ENCODE data around the gene NAA50. TPM values are rescaled to one million over a fixed set of nuclear protein-coding genes. Genes with fewer than 3 reads are reported as not detected.

NAA50 gene
- total RNA-seq, 2 donors from 2014 or later, result 101 to 109 TPM

GRCh38 chr3:113712129-113712528 is 33.9 kb downstream of the NAA50 start:
- Mint-ChIP-seq H3K27ac (no peak overlapping the region), H3K36me3 (no peaks in the 10 kb centered on the region), H3K9me3 (no peaks in the 10 kb centered on the region)
- DNase-seq (ENCODE audit: low spot score in 2 of 2) (no peak), ATAC-seq (no peak)

GRCh38 chr3:113707835-113708234 is 38.2 kb downstream of the NAA50 start:
- no peak for DNase-seq (ENCODE audit: low spot score in 2 of 2)
- Mint-ChIP-seq H3K27ac (no peak overlapping the region), H3K9me3 (no peaks in the 10 kb centered on the region), H3K36me3 (no peaks in the 10 kb centered on the region)
- no peak for ATAC-seq

GRCh38 chr3:113698956-113699355 is 47.1 kb downstream of the NAA50 start:
- DNase-seq (ENCODE audit: low spot score in 2 of 2) (no peak), ATAC-seq (no peak)
- peak overlapping the region in 1 of 2 donors; percentile 23 for H3K27ac Mint-ChIP-seq
- H3K36me3 Mint-ChIP-seq, result peaks cover 11% of the 10 kb centered on the region in 2 donors
- H3K9me3 Mint-ChIP-seq, result no peaks in the 10 kb centered on the region

DNA sequence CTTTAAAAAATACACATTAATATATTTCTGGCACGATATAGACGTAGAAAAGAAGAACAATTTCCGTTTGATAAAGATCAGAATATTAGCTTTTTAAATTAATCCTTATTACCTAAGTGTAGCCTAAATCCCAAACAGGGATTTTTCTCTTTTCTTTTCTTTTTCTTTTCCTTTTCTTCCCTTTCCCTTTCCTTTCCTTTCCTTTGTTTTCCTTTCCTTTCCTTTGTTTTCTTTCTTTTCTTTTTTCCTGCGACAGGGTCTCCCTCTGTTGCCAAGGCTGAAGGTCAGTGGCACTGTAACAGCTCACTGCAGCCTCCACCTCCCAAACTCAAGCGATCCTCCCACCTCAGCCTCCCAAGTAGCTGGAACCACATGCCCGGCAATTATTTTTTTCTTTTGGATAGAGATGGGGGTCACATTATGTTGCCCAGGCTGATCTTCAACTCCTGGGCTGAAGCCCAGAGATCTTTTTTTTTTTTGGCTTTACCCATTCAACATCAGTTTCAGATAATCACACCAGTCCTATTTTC is 47.8 kb downstream of the NAA50 start:
- H3K36me3 Mint-ChIP-seq, result peaks cover 11% of the 10 kb centered on the region in 2 donors
- no peaks in the 10 kb centered on the region for H3K9me3 Mint-ChIP-seq
- no peak for DNase-seq (ENCODE audit: low spot score in 2 of 2)
- no peak for ATAC-seq
- peak overlapping the region in 1 of 2 donors; percentile 85 for H3K27ac Mint-ChIP-seq

DNA sequence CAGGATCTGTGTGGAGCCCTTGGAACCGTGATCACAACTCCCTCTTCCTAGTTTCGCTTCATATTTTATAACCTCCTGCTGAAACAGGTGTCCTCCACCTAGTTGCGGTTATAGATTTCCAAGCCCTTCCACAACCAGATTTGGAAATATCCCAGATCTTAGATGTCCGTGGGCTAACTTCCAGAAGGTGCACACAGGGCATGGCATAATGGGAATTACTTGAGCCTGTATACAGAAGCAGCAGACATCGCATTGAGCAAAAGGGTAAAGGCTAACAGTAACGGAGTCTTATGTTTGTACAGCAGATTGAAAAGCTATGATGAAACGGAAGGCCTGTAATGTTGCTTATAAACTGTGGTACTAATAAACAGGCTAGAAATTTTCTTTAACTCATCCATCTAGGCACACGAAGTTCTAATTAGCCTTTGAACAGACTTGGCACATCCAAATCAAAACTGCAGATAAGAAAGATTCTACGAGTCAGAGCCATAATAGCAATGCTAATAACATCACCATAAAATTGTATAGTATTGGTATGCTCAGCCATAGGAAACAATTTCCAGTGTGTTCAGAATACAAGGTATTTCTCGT is 48.5 kb downstream of the NAA50 start:
- ATAC-seq (no peak), DNase-seq (ENCODE audit: low spot score in 2 of 2) (no peak)
- H3K36me3 Mint-ChIP-seq, result peaks cover 11% of the 10 kb centered on the region in 2 donors
- no peaks in the 10 kb centered on the region for H3K9me3 Mint-ChIP-seq
- H3K27ac Mint-ChIP-seq, result no peak overlapping the region

DNA sequence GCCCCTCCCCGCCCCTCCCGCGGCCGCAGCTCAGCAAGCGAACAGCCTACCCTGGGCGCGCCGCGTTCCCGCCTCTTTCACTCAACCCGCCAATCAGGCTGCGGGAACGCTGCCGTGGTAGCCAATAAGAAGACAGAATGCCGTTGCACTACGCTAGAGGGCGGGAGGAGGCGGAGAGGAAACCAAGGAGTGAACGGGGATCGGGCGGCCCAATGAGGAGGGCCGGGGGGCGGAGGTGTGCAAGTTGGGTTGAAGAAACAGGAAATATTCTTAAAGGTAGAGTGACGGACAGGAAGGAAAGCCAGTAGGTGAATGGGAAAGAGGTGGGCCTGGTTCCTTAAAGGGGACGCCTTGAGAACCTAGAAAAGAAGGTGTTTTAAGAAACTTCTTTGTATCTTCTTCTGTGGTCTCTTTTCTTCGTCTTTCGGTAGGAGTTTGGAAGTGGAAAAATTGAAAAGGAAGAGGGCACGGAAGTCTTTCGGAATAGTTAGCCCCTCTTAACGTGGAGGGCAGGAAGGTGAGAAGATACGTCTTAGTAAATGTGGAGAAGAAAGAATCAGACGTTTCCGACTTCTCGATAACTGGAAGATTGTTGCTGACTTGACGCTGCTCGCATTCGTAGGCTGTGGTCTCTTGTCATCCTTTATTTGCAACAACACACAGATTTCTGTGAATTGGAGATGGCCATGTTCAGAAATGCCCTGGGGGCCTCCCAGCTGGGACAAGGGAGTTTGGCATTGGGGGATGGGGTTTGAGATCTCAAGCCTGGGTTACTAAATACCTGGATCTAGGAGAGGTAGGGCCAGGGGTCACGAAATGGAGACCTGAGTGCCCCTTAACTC is 49.2 kb downstream of the NAA50 start:
- H3K27ac Mint-ChIP-seq, result no peak overlapping the region
- ATAC-seq, result peak; percentile 88 to 92
- peaks cover 11% of the 10 kb centered on the region in 2 donors for H3K36me3 Mint-ChIP-seq
- no peaks in the 10 kb centered on the region for H3K9me3 Mint-ChIP-seq
- DNase-seq (ENCODE audit: low spot score in 2 of 2), result peak; percentile 98 to 99

DNA sequence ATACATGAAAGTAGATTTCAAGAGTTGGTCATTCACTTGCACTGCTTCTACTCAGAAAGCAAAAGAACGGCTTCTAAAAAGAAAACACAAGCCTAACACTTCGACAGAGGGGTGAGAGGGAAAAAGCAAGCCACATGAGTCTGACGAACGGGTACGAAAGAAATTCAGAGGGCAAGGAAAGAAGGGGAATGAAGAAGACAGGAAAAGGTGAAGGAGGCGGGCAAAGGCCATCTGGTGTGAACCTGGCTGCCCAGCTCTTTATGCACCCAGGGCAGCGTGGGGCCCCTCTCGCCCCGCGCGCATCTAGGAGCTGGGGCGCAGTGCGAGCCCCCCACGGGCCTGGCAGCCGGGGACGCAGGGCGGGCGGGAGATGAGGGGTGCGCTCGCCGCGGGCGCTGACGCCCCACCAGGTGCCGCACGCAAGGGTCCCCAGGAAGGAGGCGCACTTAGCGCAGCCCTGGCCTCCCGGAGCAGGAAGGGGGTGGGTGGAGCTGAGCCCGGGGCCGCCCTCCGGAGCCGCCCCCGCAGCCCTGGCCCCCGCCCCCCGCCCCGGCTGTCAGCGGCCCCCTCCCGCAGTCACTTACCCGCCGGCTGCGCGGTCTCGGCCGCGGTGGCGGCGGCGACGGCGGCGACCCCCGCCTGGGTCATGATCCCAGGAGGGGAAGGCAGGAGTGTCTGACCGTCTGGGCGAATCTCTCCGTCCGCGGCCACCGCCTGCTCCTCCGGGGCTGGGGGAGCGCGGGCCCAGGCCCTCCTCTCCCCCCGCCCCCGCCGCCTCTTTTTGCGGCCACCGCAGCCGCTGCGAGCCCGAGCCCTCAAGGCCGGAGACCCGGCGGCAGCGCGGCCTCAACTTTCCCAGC is 50.0 kb downstream of the NAA50 start, which contains the start of gene USF3:
TSS of gene USF3 (minus strand) at position 857 of the 860 bp plus-strand sequence. CDS start 21,764 bp downstream, outside the sequence.
- H3K9me3 Mint-ChIP-seq, result no peaks in the 10 kb centered on the region
- DNase-seq (ENCODE audit: low spot score in 2 of 2) (peak; percentile 79), ATAC-seq (peak; percentile 73 to 81)
- H3K27ac Mint-ChIP-seq, result peak within 1 kb of the TSS; percentile 91 to 100
- peaks cover 11% of the 10 kb centered on the region in 2 donors for H3K36me3 Mint-ChIP-seq

DNA sequence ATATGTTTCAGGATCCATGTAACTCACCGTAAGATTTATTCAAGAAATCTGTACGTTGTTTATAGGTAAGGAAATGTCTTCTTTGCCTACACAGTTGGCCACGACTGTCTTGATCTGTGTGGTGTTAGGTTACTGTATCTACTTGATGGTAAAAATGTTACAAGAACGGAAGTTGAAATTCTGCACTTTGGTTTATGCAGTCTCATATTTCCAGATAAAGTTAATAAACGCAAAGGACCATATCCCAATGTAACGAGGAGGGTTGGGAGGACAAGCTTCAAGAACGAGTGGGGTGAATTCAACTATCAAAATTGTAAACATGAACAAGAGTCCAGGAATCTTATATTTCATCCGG is 50.6 kb downstream of the NAA50 start:
- ATAC-seq, result no peak
- DNase-seq (ENCODE audit: low spot score in 2 of 2), result no peak
- Mint-ChIP-seq H3K36me3 (peaks cover 11% of the 10 kb centered on the region in 2 donors), H3K27ac (peak overlapping the region; percentile 91 to 100), H3K9me3 (no peaks in the 10 kb centered on the region)

DNA sequence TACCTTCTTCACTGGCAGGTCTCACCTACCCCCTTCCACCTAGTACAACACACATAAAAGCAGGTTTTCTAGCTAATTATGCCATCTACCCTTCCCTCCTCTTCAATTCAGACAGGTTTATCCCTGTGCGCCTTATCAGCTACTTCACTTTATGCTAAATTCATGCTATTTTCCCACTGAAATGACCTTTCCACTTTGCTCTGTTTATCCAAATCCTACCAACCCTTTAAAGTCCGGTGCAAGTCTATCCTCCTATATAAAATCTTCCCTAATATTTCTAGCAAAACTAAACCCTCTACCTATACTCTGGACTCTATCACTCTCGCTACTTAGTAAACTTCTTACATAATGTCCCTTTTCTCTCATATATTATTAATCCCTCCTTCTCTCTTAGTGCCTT is 55.6 kb downstream of the NAA50 start:
- Mint-ChIP-seq H3K27ac (no peak overlapping the region), H3K9me3 (no peaks in the 10 kb centered on the region), H3K36me3 (peaks cover 9 to 11% of the 10 kb centered on the region in 2 donors)
- ATAC-seq, result no peak
- DNase-seq (ENCODE audit: low spot score in 2 of 2), result no peak

DNA sequence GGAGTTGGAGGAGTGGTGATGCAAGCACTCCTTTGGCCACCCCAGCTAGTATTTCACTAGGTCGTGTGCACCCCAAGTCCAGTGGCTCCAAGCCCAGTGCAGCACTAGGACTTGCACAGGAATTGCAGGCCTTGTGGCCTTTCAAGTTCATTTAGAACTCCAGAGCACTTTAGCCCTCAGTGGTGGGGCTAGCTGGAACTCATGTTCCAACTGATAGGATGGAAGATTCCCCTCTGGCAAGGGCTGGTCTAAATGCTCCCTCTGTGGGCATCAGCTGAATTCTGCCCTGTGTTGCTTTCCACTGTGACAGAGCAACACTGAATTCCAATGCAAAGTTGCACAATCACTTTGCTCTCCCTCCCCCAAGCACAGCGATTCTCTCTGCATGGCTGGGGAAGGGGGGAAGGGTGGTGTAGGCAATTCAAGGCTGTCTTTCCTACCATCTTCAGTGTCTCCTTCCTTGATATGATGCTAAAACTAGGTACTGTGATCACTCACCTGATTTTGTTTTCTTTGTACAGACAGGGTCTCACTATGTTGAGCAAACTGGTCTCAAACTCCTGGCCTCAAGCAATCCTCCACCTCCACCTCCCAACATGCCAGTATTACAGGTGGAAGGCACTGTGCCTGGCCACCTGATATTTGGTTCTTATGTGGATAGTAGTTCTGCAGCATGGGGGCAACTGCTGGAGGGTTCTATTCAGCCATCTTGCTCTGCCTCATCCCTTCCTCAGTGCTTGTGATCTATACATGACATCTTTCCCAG is 59.9 kb downstream of the NAA50 start:
- ATAC-seq (no peak), DNase-seq (ENCODE audit: low spot score in 2 of 2) (no peak)
- Mint-ChIP-seq H3K36me3 (peaks cover 10 to 21% of the 10 kb centered on the region in 2 donors), H3K27ac (no peak overlapping the region), H3K9me3 (peaks cover 10 to 12% of the 10 kb centered on the region in 2 donors)

GRCh38 chr3:113685124-113685523 is 60.9 kb downstream of the NAA50 start:
- Mint-ChIP-seq H3K27ac (no peak overlapping the region), H3K36me3 (peaks cover 10 to 21% of the 10 kb centered on the region in 2 donors), H3K9me3 (peaks cover 10 to 12% of the 10 kb centered on the region in 2 donors)
- ATAC-seq, result no peak
- no peak for DNase-seq (ENCODE audit: low spot score in 2 of 2)

GRCh38 chr3:113684271-113684819 is 61.7 kb downstream of the NAA50 start:
- H3K9me3 Mint-ChIP-seq, result peaks cover 10 to 12% of the 10 kb centered on the region in 2 donors
- DNase-seq (ENCODE audit: low spot score in 2 of 2) (no peak), ATAC-seq (no peak)
- H3K36me3 Mint-ChIP-seq, result peaks cover 10 to 21% of the 10 kb centered on the region in 2 donors
- H3K27ac Mint-ChIP-seq, result no peak overlapping the region

- ATAC-seq, result no peak
- peaks cover 0 to 12% of the 10 kb centered on the region in 2 donors for H3K36me3 Mint-ChIP-seq
- peak overlapping the region in 1 of 2 donors; percentile 30 for H3K27ac Mint-ChIP-seq
- no peak for DNase-seq (ENCODE audit: low spot score in 2 of 2)
- H3K9me3 Mint-ChIP-seq, result no peaks in the 10 kb centered on the region
These were observed 67.3 kb downstream of the NAA50 start for GRCh38 chr3:113678773-113679172.

- no peaks in the 10 kb centered on the region for H3K9me3 Mint-ChIP-seq
These were observed 68.3 kb downstream of the NAA50 start for GRCh38 chr3:113677737-113678136.

GRCh38 chr3:113676261-113676660 is 69.8 kb downstream of the NAA50 start:
- Mint-ChIP-seq H3K36me3 (peaks cover 0 to 12% of the 10 kb centered on the region in 2 donors), H3K9me3 (no peaks in the 10 kb centered on the region), H3K27ac (peak overlapping the region in 1 of 2 donors; percentile 79)
- no peak for DNase-seq (ENCODE audit: low spot score in 2 of 2)
- peak in 1 of 2 donors; percentile 40 for ATAC-seq

More at GRCh38 chr3:113677737-113678136, 68.3 kb downstream of the NAA50 start:
- Mint-ChIP-seq H3K36me3 (peaks cover 0 to 12% of the 10 kb centered on the region in 2 donors), H3K27ac (no peak overlapping the region)
- DNase-seq (ENCODE audit: low spot score in 2 of 2) (no peak), ATAC-seq (no peak)
